ENCODE results near the gene PDE5A. TPM values are rescaled to one million over a fixed set of nuclear protein-coding genes. Genes with fewer than 3 reads are reported as not detected.

Gene PDE5A
- total RNA-seq, 4 donors from 2014 or later = 154 to 208 (median 199) TPM

DNA sequence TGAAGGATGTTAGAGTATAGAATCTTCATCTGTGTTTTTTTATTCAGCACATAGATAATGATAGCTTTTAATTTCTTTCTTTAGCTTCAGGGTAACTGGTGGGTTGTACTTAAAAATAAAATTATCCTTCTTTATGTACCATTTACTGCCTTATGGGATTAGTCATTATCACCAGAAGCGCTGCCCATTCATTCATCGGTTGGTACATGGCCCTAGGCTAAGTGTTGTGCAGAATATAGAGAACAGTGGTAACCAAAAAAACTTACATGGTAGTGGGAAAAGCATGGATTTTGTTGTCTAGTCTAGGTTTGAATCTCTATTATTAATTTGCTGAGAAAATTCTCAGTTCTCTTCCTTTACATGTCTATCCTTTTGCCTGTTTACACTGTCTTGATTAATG is 43.5 kb upstream of the PDE5A start:
- peaks cover 0 to 72% (median 29%) of the 10 kb centered on the region in 4 donors for H3K4me1 ChIP-seq
- intact Hi-C loops (cut with DNase I) = no loop called here
- peak overlapping the region in 3 of 4 donors; percentile 49 to 57 (median 56) for H3K27ac ChIP-seq (replicated peaks in 1 of 4)
- no peak overlapping the region for H3K4me3 ChIP-seq
- no peak for DNase-seq (ENCODE audit: extremely low spot score)
- no peaks in the 10 kb centered on the region for H3K9me3 ChIP-seq
- TF ChIP-seq POLR2A (IDR thresholded peaks at IDR 0.05; ENCODE audit: low read depth) (no peak), POLR2AphosphoS5 (IDR thresholded peaks at IDR 0.05) (no peak), EP300 (IDR thresholded peaks at IDR 0.05) (no peak)
- TF ChIP-seq, protein P1, sequence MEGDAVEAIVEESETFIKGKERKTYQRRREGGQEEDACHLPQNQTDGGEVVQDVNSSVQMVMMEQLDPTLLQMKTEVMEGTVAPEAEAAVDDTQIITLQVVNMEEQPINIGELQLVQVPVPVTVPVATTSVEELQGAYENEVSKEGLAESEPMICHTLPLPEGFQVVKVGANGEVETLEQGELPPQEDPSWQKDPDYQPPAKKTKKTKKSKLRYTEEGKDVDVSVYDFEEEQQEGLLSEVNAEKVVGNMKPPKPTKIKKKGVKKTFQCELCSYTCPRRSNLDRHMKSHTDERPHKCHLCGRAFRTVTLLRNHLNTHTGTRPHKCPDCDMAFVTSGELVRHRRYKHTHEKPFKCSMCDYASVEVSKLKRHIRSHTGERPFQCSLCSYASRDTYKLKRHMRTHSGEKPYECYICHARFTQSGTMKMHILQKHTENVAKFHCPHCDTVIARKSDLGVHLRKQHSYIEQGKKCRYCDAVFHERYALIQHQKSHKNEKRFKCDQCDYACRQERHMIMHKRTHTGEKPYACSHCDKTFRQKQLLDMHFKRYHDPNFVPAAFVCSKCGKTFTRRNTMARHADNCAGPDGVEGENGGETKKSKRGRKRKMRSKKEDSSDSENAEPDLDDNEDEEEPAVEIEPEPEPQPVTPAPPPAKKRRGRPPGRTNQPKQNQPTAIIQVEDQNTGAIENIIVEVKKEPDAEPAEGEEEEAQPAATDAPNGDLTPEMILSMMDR (IDR thresholded peaks at IDR 0.05) = no peak
- WGBS = 95% methylated on average over 2 of the region's 2 CpGs
- no peaks in the 10 kb centered on the region for H3K36me3 ChIP-seq
- no peaks in the 10 kb centered on the region for H3K27me3 ChIP-seq

DNA sequence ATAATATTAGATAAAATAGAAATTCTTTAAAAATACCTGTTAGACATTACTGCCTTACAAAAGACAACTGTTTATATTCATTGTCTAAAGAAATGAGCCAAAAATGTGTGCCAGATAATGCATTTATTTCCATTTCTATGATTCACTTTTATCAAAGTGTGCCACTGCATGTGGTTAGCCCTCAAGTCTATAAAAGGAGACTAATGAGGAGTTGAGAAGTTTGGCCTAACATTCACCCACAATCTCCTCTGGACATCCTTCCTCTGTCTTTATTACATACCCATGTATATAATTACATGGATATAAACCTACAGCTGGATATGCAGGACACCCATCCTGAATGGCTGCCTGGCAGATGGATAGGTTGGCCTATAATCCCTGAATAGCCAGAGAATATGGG is 42.6 kb upstream of the PDE5A start:
- Histone ChIP-seq H3K27ac (replicated peaks in 1 of 4) (peak overlapping the region; percentile 49 to 57 (median 54)), H3K4me3 (no peak overlapping the region), H3K4me1 (peaks cover 0 to 76% (median 38%) of the 10 kb centered on the region in 4 donors), H3K36me3 (no peaks in the 10 kb centered on the region), H3K9me3 (no peaks in the 10 kb centered on the region), H3K27me3 (no peaks in the 10 kb centered on the region)
- DNase-seq (ENCODE audit: extremely low spot score) = no peak
- TF ChIP-seq POLR2A (IDR thresholded peaks at IDR 0.05; ENCODE audit: low read depth) (no peak), POLR2AphosphoS5 (IDR thresholded peaks at IDR 0.05) (no peak), EP300 (IDR thresholded peaks at IDR 0.05) (no peak)
- TF ChIP-seq, protein P1 (IDR thresholded peaks at IDR 0.05) = no peak
- intact Hi-C loops (cut with DNase I) = no loop called here

DNA sequence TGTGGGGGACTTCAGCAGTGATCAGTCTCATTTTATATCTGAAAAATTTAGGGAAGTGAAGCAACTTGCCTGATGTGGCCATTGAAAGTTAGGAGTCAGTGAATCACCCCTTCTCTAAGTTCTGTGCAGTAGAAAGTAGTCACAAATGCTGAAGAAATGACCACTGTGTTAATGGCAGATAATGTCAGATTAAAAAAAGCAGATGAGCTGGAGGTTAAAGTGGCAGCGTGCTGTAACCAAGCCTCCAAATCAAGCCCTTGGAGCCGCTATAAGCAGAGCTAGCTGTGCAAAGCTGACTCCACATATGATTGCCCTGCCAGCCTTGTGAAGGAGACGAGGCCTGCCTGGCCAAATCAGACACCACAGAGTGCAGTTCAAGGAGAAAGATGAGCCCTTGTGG is 39.2 kb upstream of the PDE5A start:
- TF ChIP-seq POLR2AphosphoS5 (IDR thresholded peaks at IDR 0.05) (no peak), POLR2A (IDR thresholded peaks at IDR 0.05; ENCODE audit: low read depth) (no peak), EP300 (IDR thresholded peaks at IDR 0.05) (no peak)
- TF ChIP-seq, protein P1 (IDR thresholded peaks at IDR 0.05) = no peak
- Histone ChIP-seq H3K9me3 (no peaks in the 10 kb centered on the region), H3K36me3 (no peaks in the 10 kb centered on the region), H3K27me3 (no peaks in the 10 kb centered on the region), H3K27ac (replicated peaks in 1 of 4) (peak overlapping the region in 3 of 4 donors; percentile 18 to 46 (median 28)), H3K4me3 (no peak overlapping the region), H3K4me1 (peaks cover 0 to 96% (median 62%) of the 10 kb centered on the region in 4 donors)
- intact Hi-C loops (cut with DNase I) = no loop called here
- no peak for DNase-seq (ENCODE audit: extremely low spot score)
- 85% methylated on average over 3 of the region's 3 CpGs for WGBS

DNA sequence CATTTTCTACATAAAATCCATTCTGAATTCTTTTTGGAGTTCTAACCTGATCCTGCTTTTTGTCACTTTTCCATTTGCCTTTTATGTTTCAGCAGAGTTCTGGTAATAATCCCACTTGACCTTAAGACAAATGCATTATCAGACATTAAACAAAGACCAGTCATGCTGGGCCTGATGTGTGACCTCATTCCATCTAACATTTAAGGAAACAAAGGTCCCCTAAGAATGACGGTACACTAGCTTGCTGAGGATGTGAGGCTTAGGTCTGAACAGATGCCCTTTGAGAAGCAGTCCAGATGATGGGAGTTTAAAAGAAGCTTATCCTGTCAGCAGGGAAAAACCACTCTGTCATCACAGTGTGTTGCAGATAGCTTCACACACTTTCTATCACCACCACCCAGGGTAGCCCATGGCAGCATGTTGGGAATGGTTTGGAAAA is 38.1 kb upstream of the PDE5A start:
- no peaks in the 10 kb centered on the region for H3K27me3 ChIP-seq
- DNase-seq (ENCODE audit: extremely low spot score) = no peak
- H3K4me3 ChIP-seq = no peak overlapping the region
- intact Hi-C loops (cut with DNase I) = no loop called here
- H3K36me3 ChIP-seq = no peaks in the 10 kb centered on the region
- 42% methylated on average over 1 of the region's 1 CpG for WGBS
- peaks cover 0 to 87% (median 61%) of the 10 kb centered on the region in 4 donors for H3K4me1 ChIP-seq
- TF ChIP-seq, protein P1 (IDR thresholded peaks at IDR 0.05) = no peak
- TF ChIP-seq POLR2A (IDR thresholded peaks at IDR 0.05; ENCODE audit: low read depth) = no peak
- no peak for TF ChIP-seq POLR2AphosphoS5 (IDR thresholded peaks at IDR 0.05)
- TF ChIP-seq EP300 (IDR thresholded peaks at IDR 0.05) = no peak
- no peaks in the 10 kb centered on the region for H3K9me3 ChIP-seq
- peak overlapping the region; percentile 35 to 68 (median 55) for H3K27ac ChIP-seq (replicated peaks in 1 of 4)

DNA sequence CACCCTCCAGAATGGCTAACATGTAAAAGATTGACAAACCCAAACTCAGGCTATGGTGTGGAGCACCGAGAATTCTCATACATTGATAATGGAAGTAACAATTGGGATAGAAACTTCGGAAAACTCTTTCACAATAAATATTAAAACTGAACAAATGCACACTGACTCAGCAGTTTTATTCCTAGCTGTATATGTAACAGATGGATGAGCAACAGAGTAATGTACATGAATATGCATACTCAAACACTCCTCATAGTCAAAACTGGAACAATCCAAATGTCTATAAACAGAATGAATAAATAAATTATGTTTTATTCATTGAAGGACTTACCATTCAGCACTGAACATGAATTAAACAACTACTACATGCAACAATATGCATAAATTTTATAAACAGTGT is 37.1 kb upstream of the PDE5A start:
- TF ChIP-seq POLR2AphosphoS5 (IDR thresholded peaks at IDR 0.05) (no peak), EP300 (IDR thresholded peaks at IDR 0.05) (no peak), POLR2A (IDR thresholded peaks at IDR 0.05; ENCODE audit: low read depth) (no peak)
- TF ChIP-seq, protein P1 (IDR thresholded peaks at IDR 0.05) = no peak
- intact Hi-C loops (cut with DNase I) = no loop called here

More for the DNA sequence above, 37.1 kb upstream of the PDE5A start:
- no peak for DNase-seq (ENCODE audit: extremely low spot score)
- Histone ChIP-seq H3K9me3 (no peaks in the 10 kb centered on the region), H3K27me3 (no peaks in the 10 kb centered on the region), H3K4me1 (peaks cover 0 to 83% (median 53%) of the 10 kb centered on the region in 4 donors), H3K36me3 (no peaks in the 10 kb centered on the region), H3K27ac (replicated peaks in 1 of 4) (peak overlapping the region; percentile 66 to 72 (median 70)), H3K4me3 (no peak overlapping the region)
- 94% methylated on average over 2 of the region's 2 CpGs for WGBS
